HG03159 (cell line): Measurements from ENCODE around the gene PHYKPL.
"Not testable (repeated sequence)": the region's sequence is repeated elsewhere in the genome, so short reads cannot be mapped to it uniquely, and the experiment has no call there.

Source experiments
- ATAC-seq: cut with Tn5 transposase; IDR thresholded peaks from one replicate; pipeline ENCODE4 v1.9.1; 2021; ENCODE audit warnings: mild to moderate bottlenecking, moderate library complexity; ENCODE audit not compliant: unreplicated experiment

PHYKPL gene

DNA sequence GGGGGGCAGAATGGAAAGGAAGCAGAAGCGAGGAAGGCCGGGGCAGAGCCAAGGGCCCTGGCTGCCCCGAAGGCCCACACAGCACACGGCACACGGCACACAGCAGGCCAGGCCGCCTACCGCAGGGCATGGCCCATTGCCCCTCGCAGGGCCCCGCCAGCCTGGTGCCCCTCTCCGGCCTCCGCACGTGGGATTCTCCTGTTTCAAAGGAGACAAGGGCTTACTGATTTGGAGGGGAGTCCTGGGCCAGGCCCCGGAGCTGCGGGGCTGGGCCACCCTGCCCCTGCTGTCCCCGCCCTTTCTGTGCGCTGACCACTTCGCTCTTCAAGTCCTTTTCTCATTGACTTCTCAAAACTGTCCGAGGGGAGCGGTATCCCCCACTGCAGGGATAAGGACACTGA, 7.7 kb upstream of the PHYKPL start:
- ATAC-seq, result no peak

DNA sequence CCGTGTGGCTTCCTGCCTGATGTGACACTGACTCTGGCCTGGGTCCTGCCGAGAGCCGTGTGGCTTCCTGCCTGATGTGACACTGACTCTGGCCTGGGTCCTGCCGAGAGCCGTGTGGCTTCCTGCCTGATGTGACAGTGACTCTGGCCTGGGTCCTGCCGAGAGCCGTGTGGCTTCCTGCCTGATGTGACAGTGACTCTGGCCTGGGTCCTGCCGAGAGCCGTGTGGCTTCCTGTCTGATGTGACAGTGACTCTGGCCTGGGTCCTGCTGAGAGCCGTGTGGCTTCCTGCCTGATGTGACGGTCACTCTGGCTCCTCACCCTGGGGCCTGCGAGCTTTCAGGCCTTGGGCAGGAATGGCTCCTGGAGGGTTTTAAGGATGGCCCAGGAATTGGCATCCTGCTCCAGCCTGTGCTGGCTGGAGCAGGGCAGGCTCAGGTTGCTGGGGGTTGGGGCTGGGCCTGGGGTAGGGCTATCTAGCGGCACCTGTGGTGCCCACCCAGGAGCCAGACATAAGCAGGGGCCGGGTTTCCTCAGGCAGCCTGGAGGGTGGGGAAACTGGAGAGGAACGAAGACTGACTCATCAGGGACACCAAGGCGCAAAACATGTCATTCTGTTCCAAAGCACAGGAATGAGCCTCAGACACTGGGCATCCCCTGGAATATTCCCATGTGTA, 7.2 kb upstream of the PHYKPL start:
- not testable (repeated sequence) for ATAC-seq

DNA sequence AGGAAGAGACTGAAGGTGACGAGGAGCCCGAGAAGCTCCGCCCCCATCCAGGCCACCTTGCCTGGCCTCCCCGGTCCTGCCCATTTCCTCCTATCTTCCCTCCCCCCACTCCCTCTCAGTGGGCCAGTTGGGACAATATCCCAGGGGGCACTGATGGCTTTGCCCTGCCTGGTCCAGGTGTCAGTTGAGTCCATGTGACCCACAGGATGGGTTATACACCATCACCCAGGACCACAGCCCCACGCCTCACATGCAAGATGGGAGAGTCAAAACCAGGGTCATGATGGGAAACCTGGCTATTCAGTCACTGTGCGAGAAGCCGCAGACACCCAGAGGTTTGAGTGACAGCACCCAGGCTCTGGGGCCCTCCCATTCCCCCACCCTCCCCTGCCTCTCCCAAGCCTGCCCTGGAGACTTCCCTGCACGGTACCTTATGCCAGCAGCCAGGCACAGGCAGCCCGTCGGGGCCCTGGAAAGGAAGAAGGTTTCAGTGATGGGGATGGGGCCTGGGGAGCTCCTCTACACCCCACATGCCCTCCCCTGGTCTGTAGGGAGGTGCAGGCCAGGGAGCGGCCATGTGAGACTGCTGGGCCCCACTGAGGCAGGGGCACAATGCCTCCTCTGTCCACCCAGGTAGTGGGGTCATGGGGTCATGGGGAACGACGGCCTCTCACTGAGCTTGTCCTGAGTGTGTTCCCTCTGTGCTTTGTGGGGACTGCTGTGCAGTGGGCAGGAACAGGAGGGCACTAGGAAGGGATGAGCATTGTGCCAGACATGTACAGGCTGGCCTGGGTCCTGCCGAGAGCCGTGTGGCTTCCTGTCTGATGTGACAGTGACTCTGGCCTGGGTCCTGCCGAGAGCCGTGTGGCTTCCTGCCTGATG, 6.3 kb upstream of the PHYKPL start:
- ATAC-seq, result no peak

DNA sequence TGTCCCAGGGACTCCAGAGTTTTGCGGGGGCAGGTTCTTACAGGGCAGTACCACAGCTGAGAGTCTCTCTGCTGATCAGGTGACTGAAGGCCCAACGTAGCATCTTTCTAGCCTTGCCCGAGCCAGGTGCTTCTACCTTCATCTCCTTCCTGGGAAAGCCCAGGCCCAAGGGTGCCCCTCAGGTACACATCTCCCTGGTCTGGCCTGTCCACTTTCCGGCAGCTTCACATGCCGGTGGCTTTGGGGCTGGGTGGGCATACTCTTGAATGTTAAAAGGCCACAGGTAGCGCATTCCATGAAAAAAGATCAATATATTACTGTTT, 5.7 kb upstream of the PHYKPL start:
- no peak for ATAC-seq

DNA sequence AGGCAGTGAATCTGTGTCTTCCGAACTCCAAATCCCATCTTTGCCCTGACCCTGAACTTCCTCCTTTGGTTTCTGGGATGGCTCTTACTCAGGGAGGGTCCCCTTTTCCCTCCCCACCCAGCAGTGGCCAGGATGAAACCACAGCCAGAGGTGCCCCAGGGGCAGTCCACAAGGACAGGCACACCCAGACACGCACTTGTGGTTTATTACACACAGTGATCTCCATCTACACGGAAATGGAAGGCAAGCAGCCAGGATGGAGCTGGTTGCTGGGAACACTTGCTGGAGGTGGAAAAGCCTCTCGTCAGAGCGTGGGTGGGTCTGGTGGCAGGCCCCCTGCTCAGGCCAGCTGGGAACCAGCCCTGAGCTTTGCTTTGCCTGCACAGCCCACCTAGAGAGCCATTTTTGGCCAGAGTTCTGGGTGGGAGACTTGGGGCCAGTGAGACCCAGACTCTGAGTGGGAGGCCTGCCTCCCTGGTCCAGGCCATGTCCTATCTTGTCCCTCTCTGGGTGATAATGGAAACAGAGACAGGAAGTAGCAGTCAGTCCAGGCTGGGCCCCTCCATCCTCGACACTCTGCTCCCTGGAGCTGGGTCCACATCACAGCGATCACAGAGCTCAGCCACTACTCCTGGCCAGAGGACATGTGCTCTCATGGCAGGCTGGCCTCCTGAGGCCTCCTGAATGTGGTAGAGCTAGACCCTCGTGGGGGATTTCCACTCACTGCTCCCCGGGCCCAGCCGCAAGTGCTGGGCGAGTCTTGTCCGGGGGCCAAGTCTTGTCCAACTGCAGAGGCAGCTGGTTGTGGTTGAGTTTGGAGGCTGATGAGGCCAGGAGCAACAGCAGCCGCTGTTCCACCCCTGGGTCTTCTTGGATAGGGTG, 5.1 kb upstream of the PHYKPL start:
- no peak for ATAC-seq

DNA sequence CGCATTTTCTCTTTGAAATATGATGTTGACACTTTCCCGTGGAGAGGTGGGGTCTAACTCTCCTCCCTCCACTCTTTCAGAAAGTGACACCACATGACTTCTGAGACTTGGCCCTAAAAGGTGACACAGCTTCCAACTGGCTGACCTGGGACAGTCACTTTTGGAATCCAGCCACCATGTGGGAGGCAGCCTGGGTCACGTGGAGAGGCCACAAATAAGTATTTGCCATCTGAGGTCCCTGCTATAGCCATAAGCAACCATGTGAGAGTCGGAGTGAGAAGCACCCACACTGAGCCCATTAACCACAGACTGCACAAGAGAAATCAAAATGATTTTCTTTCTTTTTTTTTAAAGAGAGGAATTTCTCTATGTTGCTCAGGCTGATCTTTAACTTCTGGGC, 4.1 kb upstream of the PHYKPL start:
- no peak for ATAC-seq

DNA sequence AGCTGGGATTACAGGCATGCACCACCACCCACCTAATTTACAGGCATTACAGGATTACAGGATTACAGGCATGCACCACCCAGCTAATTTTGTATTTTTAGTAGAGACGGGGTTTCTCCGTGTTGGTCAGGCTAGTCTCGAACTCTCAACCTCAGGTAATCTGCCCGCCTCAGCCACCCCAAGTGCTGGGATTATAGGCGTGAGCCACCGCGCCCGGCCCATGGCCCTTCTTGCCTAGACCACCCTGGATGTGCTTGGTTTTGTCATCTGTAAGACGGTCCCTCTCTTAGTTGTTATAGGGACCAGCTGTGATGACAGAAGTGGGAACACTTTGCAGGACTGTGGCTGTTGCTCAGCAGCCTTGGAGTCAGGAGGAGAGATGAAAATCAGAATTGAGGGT, 3.5 kb upstream of the PHYKPL start:
- ATAC-seq, result no peak

DNA sequence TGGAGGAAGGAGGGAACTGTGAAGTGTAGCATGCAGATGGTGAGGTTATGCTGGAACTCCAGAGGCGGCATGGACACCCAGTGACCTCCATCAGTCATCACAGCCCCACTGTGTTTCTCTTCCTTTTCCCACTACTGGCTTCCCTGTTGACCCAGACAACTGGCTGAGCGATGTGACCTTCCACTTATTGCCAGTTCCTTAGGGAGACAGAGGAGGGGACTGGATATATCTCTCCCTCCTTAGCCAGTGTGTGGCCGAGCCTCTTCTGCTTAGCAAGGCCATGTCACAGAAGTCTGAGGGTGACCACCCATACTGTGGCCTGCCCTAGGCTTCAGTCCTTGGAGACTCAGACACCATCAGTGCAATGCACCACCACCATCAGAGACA, 3.0 kb upstream of the PHYKPL start:
- ATAC-seq, result no peak

DNA sequence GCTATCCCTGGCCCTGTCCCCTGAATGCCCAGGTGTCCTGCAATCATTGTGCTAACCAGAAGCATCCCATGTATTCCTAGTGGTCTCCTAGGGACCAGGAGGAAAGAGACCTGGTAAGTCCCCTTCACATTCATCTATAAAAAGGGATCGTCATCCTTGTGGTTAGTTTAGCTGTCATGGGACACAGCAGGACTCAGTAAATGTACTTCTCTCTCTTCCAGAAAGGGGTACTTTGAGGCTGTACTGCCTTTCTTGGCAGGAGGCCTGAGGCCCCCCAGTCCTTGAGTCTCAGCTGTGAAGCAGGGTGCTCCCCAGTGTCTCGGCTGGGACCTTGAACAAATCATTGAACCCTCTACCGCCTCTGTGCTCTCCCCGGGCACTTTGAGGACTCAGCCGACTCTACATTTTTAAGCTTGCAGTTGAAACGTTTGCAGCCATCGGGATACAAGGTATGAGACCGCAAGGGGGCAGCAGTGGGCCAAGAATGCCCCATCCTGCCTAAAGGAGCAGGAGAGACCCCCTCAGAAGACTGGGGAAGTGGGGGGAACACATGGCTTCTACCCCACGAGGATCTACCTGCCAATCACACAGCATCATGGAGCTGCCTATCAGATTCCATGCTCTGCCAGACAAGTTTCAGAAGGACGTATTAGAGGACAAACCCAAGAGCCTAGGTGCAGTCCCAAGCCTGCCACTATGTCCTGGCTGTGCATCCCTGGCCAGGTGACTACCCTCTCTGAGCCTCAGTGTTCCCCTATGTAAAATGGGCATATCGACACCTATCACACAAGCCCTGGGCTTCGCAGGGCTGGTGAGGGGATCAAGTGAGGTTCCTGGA, 2.4 kb upstream of the PHYKPL start:
- no peak for ATAC-seq

DNA sequence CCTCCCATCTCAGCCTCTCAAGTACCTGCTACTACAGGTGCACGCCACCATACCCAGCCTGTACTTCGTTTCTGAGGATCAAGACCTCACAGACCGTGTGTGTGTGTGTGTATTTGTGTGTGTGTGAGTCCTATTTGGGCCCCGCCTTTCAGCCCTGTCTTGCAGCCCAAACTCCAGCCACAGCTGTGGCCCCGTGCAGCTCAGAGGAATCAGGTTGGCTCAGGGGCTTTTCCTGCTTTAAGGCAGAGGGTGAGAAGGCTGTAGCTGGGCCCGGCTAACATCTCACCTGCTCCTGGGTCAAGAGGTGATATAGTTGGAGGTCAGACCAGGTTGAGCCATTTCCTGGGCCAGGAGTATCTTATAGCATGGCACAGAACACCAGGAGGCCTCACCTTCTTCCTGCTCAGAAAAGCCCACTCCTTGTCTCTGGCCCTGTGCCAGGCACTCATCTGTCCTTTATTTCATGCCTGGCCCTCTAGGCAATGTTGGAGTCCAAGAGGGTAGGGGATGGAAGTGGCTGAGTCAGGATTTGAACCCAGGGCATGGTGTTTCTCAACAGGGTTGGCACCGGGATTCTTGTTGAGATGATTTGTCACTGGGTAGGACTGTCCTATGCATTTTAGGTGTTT, 1.6 kb upstream of the PHYKPL start:
- no peak for ATAC-seq

DNA sequence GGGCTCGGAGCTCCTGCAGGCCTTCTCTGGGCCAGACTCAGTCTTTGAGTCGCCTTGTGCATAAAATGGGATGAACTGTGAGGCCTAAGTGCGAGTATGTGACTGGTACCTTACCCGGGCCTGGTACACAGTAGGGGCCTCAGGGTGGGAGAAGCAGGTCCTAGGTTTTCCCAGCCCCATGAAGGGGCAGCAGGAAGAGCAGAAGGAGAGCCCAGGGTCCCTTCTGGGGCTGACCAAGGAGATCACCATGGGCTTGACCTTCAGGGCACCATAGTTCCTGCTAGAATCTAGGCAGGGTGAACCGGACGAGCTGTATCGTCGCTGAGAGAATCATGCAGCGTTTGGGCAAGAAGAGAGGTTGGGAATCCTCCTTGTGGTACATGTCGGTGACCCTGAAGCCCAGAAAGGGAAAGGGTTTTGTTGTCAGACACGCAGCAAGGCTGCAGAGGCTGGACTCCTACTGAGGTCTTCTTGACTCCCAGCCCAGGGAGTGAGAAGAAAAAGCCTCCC, 373 bp upstream of the PHYKPL start:
- peak; percentile 25 for ATAC-seq

DNA sequence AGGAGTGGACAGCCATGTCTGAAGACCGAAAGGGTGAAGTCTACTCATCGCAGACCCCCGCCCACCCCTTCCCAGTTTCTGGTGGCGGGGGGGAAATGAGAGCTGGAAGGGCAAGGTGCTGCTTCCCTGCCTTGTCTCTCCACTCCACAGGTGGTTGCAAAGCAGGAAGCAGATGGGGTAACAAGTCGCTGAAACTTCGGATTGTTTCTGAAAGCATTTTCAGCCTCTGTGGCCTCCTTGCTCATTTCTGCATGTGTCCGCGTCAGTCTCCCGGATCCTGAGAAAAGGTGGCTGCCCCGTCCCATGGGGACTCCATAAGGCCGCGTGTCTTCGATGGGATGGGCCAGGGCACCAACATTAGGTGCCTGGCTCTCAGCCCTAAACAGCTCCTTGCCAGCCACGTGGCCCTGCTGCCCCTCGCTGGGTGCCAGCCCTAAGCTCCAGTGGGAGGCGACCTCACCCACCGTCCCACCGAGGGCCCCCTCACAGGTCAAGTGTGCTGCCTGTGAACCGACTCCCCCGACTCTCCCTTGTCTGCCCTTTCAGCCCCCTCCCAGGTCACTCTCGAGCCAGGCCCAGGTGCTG, 971 bp downstream of the PHYKPL start:
- peak; percentile 7 for ATAC-seq

DNA sequence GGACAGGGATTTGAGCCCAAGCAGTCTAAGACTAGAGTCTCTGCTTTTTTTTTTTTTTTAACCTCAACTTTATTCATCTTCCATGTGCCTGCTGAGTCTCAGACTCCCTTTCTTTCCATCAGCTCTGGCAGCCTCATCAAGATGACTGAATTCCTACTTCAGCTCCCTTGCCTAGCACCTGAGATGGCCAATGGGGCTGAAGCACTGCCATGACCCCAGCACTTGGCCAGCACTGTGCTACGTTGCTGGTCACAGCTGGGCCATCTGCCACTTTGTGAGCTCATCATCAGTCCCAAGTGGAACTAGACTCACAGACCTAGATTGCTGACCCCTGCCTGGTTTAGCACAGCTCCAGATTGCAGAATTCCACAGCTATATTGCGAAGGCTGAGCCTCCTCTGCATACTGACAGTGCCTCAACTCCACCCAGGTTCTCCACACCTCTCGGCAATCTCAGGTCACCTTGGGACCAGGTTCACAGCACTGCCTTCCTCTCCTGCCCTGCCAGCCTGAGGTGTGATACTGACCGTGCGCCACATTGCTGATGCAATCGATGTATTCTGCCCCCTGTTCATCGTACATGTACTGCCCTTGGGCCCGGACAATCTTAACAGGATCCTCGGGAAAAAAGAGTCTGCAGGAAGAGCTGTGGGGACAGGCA, 1.6 kb downstream of the PHYKPL start:
- ATAC-seq, result no peak

DNA sequence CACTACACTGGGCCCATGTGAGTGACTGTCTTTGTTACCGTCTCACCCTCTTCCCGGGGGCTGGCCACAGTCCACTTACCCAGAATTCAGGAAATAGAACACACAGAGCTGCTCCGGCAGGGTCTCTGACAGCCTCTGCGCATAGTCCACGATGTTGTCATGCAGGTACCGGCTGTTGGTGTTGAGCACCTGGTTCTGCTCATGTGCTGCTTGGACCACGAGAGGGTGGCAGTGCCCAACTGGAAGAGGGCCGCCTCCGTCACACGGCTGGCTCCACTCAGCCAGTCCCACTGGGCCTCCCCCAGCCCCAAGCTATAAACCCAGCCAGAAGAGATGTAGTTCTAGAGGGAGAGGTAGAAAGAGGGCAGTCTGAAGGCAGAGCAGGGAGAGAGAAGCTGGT, 2.7 kb downstream of the PHYKPL start:
- no peak for ATAC-seq

DNA sequence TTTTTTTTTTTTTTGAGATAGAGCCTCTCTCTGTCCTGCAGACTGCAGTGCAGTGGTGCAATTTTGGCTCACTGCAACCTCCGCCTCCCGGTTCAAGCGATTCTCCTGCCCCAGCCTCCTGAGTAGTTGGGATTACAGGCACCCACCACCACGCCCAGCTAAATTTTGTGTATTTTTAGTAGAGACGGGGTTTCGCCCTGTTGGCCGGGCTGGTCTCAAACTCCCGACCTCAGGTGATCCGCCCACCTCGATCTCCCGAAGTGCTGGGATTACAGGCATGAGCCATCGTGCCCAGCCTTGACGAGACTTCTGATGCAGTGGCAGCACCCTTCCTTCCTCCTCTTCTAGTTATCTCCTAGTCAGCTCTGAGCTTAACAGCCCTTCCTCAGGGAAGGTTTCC, 3.5 kb downstream of the PHYKPL start:
- not testable (repeated sequence) for ATAC-seq

DNA sequence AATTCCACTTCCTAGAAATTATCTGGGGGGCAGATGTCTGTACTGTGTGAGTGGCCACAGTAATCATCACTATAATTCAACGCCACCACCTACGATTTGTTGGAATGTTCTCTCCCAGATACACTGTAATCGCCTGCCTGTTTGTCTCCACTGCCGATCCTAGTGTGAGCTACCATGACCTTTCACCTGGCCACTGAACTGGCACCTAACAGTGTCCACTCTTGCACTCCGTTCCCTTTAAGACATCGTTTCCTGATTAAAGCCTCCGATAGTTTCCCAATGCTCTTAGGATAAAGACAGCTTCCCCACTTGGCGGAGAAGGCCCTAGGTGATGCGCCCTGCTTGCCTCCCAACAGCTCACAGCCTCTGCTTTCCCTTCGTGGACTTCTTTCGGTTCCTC, 4.0 kb downstream of the PHYKPL start:
- no peak for ATAC-seq

DNA sequence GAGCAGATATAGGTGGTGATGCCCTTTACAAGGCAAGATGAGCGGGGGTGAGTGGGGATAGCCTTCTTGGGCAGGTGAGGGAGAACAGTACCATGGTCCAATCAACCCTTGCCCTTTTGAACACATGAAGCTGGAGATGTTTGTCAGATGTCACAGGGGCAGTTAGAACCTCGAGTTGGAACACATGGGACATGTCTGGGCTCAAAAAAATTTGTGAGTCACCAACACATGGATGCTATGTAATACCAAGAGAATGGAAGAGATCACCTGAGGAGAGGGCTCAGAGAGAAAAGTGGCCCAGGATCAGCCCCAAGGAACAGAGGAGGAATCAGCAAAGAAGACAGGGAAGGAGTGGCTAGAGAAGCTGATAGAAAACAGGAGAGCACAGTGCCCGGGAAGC, 4.7 kb downstream of the PHYKPL start:
- no peak for ATAC-seq

DNA sequence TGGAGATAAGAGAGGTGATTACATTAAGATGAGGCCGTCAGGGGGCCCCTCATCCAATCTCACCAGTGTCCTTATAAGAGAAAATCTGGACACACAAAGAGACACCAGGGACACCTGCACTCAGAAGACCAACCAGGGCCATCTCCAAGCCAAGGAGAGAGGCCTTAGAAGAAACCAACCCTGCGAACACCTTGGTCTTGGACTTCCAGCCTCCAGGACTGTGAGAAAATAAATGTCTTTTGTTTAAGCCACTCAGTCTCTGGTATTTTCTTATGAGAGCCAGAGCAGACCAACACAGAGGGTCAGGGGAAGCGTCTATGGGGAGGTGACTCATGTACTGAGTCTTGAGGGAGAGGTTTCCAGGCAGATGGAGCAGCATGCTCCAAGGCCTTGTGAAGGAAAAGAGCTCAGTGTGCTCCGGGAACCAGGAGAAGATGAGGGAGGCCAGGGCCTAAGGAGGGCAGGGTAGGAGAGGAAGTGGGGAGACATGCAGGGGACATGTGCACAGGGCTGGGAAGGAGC, 5.4 kb downstream of the PHYKPL start:
- ATAC-seq, result no peak

DNA sequence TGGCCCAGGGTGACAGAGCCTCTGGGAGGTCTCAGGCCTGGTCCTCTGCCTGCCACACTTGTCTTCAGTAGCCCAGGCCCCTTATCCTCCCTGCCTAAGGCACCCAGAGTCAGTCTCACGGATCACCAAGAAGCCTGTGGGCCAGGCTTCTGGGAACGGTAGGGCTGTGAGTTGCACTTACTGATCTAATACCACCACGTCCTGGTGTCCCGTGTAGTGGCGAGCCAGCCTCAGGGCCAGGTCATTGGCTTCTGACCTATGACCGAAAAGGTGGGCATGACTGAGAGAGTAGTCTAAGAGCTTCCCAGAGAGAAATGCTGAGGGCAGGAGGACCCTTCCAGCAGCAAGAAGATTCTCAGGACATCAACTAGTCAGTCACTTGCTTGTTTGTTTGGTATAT, 7.4 kb downstream of the PHYKPL start:
- no peak for ATAC-seq
